HG02981 (cell line): ENCODE results near the gene TMEM271.
"Not testable (repeated sequence)": the region's sequence is repeated elsewhere in the genome, so short reads cannot be mapped to it uniquely, and the experiment has no call there.

Experiments used
- ATAC-seq: cut with Tn5 transposase; IDR thresholded peaks from one replicate; pipeline ENCODE4 v1.9.1; 2021; ENCODE audit warnings: mild to moderate bottlenecking, moderate library complexity; ENCODE audit not compliant: unreplicated experiment

Gene TMEM271

DNA sequence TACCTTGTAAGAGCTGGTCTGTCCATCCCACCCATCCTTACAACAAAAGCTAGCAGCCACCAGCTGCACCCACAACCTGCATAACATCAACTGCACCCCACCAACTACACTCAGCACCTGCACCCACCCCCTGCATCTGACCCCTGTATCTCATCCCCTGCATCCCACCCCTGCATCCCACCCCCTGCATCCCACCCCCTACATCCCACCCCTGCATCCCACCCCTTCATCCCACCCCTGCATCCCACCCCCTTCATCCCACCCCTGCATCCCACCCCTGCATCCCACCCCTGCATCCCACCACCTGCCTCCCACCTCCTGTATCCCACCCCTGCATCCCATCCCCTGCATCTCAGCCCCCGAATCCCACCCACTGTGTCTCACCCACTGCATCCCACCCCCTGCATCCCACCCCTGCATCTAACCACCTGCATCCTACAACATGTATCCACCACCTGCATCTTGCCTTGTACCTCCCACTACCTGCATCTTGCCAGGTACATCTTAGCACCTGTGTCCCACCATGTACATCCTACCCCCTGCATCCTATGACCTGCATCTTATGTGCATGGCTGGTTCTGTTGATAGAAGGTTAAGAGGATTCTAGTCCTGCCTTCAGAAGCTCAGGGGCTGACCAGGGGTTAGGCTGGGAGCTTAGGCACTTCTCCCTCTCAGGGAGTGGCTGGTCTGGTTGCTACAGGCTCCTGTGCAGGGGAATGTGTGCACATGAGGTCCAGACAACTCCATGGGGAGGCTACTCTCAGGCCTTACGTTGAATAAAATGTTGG lies 9.4 kb downstream of the TMEM271 start:
- ATAC-seq, result no peak

- ATAC-seq, result no peak
Observed at GRCh38 chr4:566035-566434, 10.1 kb downstream of the TMEM271 start.

DNA sequence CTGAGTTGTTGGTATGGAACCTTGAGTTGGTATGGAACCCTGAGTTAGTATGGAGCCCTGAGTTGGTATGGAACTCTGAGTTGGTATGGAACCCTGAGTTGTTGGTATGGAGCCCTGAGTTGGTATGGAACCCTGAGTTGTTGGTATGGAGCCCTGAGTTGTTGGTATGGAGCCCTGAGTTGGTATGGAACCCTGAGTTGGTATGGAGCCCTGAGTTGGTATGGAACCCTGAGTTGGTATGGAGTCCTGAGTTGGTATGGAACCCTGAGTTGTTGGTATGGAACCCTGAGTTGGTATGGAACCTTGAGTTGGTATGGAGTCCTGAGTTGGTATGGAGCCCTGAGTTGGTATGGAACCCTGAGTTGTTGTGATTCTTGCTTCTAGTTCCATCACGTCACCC lies 10.5 kb downstream of the TMEM271 start:
- not testable (repeated sequence) for ATAC-seq

DNA sequence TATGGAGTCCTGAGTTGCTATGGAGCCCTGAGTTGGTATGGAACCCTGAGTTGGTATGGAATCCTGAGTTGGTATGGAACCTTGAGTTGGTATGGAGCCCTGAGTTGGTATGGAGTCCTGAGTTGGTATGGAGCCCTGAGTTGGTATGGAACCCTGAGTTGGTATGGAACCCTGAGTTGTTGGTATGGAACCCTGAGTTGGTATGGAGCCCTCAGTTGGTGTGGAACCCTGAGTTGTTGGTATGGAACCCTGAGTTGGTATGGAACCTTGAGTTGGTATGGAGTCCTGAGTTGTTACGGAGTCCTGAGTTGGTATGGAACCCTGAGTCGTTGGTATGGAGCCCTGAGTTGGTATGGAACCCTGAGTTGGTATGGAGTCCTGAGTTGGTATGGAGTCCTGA lies 13.6 kb downstream of the TMEM271 start:
- ATAC-seq, result not testable (repeated sequence)

GRCh38 chr4:561426-561825 lies 14.7 kb downstream of the TMEM271 start:
- no peak for ATAC-seq

GRCh38 chr4:560731-561291 lies 15.3 kb downstream of the TMEM271 start:
- ATAC-seq, result no peak

DNA sequence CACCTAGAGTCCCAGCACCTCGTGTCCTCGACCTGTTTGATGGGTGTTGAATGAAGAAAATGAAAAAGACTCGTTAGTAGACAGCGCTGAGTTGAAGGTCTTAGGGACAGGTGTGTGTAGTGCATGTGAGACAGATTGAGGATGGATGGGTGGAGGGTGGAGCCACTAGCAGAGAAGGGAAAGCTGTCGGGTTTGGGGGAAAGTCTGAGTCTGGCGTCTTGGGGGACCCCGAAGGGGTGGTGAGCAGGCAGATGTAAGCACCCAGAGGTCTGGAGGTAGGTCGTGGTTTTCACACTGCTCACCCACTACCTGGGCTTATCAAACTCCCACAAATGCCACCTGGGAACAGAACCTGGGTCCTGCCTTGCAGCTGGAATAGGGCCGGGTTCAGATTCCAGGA lies 16.0 kb downstream of the TMEM271 start:
- ATAC-seq, result no peak

GRCh38 chr4:555566-556275 lies 20.4 kb downstream of the TMEM271 start:
- no peak for ATAC-seq

DNA sequence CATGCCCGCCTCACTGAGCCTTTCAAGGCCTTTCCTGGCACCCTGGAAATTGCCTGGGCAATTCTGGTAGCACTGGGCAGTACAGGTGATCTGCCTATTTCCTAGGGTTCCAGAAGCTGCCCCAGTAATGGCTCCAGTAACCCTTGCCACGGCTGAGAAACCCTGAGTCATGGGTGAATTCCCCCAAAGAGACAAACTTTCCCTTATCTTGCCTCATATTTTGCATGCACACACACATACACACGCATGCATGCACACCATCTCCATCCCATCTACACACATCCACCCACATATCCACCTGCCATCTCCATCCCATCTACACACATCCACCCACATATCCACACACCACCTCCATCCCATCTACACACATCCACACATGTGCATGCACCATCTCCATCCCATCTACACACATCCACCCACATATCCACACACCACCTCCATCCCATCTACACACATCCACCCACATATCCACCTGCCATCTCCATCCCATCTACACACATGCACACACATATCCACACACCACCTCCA lies 21.2 kb downstream of the TMEM271 start:
- not testable (repeated sequence) for ATAC-seq

DNA sequence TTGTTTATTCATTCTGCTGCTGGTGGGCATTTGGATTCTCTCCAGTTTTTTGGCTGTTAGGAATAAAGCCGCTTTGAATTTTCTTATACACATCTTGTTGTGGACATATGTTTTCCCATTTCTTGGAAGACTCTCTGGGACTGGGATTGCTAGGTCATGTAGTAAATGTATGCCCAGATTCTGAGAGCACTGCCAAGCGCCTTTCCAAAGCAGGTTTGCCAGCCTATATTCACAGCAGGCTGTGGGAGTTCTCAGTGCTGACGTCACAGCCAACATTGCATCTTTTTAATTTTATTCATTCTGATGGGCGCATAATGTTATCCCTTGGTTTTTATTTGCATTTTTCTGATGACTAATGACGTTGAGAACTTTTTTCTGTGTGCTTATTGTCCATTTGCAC lies 24.1 kb downstream of the TMEM271 start:
- ATAC-seq, result no peak

DNA sequence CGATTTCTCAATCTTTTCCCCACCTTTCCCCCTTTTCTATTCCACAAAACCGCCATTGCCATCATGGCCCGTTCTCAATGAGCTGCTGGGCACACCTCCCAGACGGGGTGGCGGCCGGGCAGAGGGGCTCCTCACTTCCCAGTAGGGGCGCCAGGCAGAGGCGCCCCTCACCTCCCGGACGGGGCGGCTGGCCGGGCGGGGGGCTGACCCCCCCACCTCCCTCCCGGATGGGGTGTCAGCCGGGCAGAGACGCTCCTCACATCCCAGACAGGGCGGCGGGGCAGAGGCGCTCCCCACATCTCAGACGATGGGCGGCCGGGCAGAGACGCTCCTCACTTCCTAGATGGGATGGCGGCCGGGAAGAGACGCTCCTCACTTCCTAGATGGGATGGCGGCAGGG lies 25.8 kb downstream of the TMEM271 start:
- not testable (repeated sequence) for ATAC-seq

DNA sequence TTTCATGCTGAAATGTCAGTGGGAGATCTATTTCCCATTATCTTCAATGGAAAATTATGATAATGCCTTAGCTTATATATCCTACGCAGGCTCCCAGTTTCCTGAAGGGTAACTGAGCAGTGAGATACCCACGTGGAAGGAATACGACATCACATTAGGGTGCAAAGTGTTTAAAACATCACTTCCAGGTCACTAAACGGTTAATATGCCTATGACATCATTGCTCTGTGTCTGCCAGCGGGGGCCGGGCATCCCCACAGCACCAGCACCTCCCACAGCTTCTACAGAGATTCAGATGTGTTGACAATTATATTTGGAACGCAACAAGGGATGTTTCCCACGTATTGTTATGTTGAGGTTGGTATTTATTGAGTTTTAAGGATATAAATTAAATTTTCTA lies 27.1 kb downstream of the TMEM271 start:
- no peak for ATAC-seq

DNA sequence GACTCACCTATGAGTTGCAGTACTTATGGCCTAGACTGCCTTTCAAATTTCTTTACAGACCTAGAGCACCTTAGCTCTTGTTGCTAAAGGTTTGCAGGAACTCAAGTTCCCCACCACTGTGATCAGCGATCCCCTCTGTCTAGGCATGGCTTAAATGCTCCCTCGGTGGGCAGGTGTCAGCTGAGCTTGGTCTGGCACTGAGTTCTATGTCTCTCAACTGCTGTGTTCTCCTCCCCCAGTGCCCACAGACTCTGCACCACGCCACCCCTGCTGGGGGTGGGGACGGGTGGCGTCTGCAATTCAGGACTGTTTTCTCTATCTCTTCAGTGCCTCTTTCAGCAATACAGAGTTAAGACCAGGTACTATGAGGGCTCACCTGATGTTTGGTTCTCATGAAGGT lies 30.5 kb downstream of the TMEM271 start:
- ATAC-seq, result no peak

DNA sequence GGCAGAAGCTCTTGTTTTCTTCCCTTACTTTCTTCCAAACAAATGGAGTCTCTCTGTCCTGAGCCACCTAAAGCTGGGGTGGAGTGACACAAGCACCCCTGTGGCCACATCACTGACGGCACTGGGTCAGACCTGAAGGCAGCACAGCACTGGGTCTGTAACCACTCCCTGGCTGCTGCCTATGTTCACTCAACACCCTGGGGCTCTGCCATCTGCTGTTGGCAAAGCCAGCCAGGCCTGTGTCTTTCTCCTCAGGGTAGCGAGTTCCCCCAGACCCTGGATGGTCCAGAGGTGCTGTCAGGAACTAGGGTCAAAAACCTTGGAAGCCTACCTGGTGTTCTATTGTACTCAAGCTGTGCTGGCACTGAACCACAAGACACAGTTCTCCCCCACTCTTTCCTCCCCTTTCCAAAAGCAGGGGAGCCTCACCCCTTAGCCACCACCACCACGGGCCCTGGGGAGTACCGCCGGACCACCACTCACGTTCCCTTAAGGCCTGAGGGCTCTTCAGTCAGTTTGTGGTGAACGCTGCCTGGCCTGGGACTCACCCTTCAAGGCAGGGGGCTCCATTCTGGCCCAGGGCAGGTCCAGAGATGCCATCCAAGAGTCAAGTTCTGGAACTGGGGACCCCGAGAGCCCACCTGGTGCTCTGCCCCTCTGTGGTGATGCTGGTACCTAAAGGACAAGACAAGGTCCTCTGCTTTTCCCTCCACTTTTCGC lies 31.5 kb downstream of the TMEM271 start:
- no peak for ATAC-seq

GRCh38 chr4:541271-541670 lies 34.8 kb downstream of the TMEM271 start:
- no peak for ATAC-seq

GRCh38 chr4:538542-539142 lies 37.5 kb downstream of the TMEM271 start:
- no peak for ATAC-seq

- no peak for ATAC-seq
Observed at GRCh38 chr4:537436-538264, 38.4 kb downstream of the TMEM271 start.

- ATAC-seq, result no peak
Observed at GRCh38 chr4:536351-536972, 39.6 kb downstream of the TMEM271 start.

GRCh38 chr4:535924-536281 lies 40.2 kb downstream of the TMEM271 start:
- no peak for ATAC-seq
